ENCODE data around the gene SLC25A24.
"Not testable (repeated sequence)": the region's sequence is repeated elsewhere in the genome, so short reads cannot be mapped to it uniquely, and the experiment has no call there.

Gene SLC25A24

GRCh38 chr1:108140177-108140576 is 60.0 kb downstream of the SLC25A24 start:
- no peak for DNase-seq

GRCh38 chr1:108139555-108139954 is 60.6 kb downstream of the SLC25A24 start:
- not testable (repeated sequence) for DNase-seq

- DNase-seq, result not testable (repeated sequence)
These were observed 67.0 kb downstream of the SLC25A24 start for GRCh38 chr1:108133148-108133547.

GRCh38 chr1:108132367-108132766 is 67.8 kb downstream of the SLC25A24 start:
- DNase-seq, result not testable (repeated sequence)

GRCh38 chr1:108131281-108131680 is 68.9 kb downstream of the SLC25A24 start:
- DNase-seq, result not testable (repeated sequence)

GRCh38 chr1:108130794-108131193 is 69.3 kb downstream of the SLC25A24 start:
- DNase-seq, result no peak

GRCh38 chr1:108129999-108130398 is 70.1 kb downstream of the SLC25A24 start:
- no peak for DNase-seq

- DNase-seq, result peak in 52 of 56 donors; percentile 5 to 79 (median 36)
These were observed 74.6 kb downstream of the SLC25A24 start for GRCh38 chr1:108125312-108126138.

- no peak for DNase-seq
These were observed 75.4 kb downstream of the SLC25A24 start for GRCh38 chr1:108124622-108125311.

GRCh38 chr1:108124023-108124422 is 76.1 kb downstream of the SLC25A24 start:
- DNase-seq, result no peak

GRCh38 chr1:108121358-108122143 is 78.6 kb downstream of the SLC25A24 start:
- DNase-seq, result no peak

GRCh38 chr1:108120163-108120562 is 80.0 kb downstream of the SLC25A24 start:
- no peak for DNase-seq

GRCh38 chr1:108119500-108119899 is 80.6 kb downstream of the SLC25A24 start:
- no peak for DNase-seq

- no peak for DNase-seq
These were observed 81.9 kb downstream of the SLC25A24 start for GRCh38 chr1:108117945-108118902.

GRCh38 chr1:108117237-108117636 is 82.9 kb downstream of the SLC25A24 start:
- no peak for DNase-seq

- no peak for DNase-seq
These were observed 86.0 kb downstream of the SLC25A24 start for GRCh38 chr1:108114033-108114599.

- no peak for DNase-seq
These were observed 86.6 kb downstream of the SLC25A24 start for GRCh38 chr1:108113496-108113895.

- no peak for DNase-seq
These were observed 90.7 kb downstream of the SLC25A24 start for GRCh38 chr1:108109295-108109973.

GRCh38 chr1:108108119-108108518 is 92.0 kb downstream of the SLC25A24 start:
- DNase-seq, result no peak

- no peak for DNase-seq
These were observed 92.5 kb downstream of the SLC25A24 start for GRCh38 chr1:108107658-108108057.

Measured in amygdala (tissue), 56 donors.